HG03432 (cell line): ENCODE data around the gene COL19A1.

ENCODE experiments used
- ATAC-seq: cut with Tn5 transposase; IDR thresholded peaks from one replicate; pipeline ENCODE4 v1.9.1; 2021; ENCODE audit warnings: mild to moderate bottlenecking, moderate library complexity; ENCODE audit not compliant: unreplicated experiment

The COL19A1 gene

DNA sequence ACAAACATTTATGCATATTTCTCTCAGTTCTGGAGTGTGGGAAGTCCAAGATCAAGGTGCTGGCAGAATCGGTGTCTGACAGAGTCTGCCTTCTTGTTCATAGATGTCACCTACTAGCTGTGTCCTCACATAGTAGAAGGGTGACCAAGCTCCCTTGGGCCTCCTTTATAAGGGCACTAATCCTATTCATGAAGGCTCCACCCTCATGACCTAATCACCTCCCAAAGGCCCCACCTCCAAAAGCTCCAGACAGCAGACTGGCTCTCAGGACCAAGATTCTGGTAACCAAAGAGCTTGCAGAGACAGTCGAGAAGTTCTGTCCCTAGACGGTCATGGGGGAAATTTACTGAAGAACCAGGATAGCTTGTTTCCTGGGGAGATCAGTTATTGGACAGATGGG, 297.4 kb downstream of the COL19A1 start:
- no peak for ATAC-seq

DNA sequence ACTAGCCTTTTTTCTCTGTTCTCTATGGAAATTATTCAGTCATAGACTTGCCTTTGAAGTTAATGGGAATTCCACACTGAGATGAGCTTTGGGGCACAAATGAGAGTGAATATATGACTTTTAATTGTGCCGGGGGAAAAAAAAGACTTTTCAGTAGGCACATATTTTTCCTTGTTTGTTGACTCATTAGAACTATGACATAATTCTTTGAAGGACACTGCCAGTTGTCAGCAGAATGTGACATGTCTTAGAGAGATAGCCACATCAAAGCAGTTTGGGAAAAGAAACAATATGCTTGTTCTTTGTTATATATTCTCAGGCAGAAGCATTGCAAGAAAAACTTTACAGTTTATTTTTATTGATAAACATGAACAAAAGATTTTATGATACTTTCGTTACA, 298.2 kb downstream of the COL19A1 start:
- no peak for ATAC-seq

DNA sequence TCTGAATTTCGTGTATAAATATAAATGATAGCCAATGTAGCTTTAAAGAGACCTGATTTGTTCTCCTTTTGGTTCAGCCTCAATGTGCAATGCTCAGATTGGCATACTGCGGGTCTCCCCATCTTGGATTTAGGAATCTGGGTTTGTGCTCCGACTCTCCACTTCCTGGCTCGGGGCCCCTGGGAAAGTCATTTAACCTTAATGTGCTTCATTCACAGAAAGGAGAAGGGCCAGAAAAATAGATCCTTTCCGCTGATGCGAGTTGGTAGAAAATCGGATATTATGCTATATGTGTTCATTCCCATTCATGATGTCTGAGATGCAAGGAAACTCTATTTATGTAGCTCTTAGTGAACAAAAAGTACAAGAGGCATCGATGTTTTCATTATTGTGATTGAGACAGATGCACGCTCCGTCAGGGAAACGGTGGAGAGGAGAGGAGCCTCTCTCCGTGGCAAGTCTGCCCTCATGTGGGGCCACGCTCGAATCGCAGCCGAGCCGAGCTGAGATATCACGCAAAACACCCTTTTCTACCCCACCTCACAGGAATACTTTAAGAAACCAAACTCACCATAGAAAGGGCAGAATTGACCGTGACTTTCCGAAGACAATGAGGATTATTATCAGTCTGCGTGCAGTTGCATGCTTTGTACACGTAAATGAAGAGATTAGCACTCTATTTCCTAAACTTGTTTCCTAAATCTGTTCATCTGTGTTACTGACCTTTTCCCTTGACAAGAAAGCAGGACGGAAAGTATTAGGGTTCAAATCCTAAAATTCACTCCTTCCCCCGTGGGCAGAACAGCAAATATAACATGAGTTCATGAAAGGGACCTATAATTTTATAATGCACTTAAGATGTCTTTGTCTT, 300.0 kb downstream of the COL19A1 start:
- peak; percentile 97 for ATAC-seq

DNA sequence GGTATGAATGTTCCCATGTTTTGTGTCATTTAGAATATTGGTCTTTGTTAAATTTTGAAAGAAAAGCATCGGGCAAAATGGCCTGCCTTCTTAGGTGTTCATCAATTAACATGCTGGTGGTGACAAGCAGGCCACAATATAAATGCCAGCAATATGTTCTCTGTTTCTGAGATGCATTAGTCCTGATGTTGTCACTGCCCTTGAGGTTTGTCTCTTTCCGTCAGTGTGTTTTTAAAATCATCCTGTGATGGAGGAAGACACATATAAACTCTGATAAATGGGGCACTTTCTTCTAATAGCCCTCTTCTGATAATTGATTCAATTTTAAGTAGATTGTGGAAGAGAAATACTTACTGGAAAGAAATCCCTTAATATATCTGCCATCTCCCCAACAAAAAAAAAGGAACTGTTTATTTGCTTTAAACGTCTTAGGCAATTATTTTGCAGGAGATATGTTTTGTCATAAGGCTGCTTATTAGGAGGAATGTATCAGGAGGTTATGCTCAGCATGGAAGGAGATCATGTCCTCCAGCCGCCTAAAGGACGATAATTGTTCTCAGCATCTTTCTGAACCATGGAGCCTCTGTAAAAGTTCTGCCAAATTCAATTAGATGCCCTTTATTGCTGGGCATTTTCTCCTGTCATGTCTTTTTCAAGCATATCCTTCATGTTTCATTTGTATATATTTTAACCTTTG, 302.5 kb downstream of the COL19A1 start:
- no peak for ATAC-seq

DNA sequence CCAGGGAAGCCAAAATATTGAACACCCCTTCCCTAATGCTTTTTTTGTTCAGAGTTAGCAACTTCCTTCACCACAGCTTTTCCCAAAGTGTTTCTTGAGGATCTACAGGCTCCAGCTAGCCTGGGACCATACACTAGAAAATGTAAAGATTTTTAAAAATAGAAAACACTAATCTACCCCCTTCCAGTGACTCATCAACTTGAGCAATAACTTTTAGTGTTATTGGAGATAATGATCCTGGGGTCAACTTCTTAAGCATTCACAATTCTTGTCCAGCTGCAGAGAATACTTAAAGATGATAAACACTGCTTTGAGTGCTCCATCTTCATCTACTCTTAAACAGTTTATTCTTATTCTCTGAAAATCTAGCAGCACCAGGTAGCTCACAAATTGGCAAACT, 304.9 kb downstream of the COL19A1 start:
- no peak for ATAC-seq

DNA sequence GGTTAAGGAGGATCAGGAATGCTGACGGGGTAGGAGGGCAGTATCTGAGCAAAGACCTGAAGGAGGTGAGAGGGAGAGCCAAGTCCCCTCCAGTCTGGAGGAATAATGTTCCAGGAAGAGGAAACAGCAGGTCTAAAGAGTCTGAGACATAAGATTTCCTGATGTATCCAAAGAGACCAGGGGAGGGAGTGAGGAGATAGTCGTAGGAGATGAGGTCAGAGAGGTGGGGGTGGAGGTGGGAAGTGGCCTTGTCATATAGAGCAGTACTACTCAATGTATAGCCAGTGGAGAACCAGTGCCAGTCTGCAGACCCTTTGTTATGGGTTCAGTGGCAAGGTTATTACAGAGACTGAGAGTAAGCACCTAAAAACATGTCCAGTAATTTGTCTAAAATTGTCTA, 305.9 kb downstream of the COL19A1 start:
- ATAC-seq: no peak

DNA sequence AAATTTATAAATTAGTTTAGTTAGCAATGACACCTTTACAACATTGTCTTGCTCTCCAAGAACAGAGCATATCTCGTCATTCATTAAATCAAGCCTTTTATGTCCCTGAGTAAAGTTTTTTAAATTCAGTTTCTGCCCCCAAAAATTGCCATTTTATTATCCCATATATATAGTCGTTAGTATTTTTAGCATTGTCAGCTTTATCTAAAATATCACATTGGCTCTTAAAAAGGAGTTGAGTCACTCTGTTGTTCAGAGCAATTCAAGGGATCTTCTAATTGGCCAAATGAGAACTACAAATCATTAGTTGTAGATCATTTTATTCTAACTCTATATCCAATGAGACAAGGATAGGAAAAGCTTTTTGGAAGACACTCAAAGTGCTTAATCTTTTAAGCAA, 309.4 kb downstream of the COL19A1 start:
- no peak for ATAC-seq

DNA sequence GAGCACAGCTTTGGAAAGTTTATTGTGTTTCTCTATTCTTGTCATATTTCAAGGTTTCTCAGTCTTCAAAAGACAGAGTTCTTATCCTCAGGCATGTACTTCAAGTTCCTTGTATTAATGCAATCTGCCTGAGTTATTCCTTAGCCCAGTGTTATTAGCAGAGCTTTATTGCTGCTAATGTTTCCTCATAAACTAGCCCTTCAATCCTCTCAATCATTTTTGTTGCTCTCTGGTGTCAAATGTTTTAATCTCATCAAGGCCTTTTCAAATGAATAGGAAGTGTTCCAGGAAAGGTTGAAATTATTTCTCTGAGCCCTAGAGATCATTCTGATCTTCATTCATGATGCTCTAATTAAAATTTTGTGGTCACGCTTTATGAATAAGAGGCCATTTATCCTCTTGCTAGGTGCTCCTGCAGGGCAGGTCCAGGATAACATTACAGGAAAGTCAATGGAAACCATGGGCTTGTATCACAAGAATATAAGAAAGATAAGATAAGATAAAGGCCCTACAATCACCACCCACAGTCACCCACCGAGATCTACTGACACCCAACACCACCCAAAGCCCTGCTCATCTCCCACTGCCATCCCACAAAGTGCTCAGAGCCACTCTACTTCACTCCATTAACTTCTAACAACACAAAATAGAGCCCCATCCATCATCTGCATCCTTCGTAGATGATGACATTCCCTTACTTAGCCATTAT, 310.6 kb downstream of the COL19A1 start:
- ATAC-seq: no peak

DNA sequence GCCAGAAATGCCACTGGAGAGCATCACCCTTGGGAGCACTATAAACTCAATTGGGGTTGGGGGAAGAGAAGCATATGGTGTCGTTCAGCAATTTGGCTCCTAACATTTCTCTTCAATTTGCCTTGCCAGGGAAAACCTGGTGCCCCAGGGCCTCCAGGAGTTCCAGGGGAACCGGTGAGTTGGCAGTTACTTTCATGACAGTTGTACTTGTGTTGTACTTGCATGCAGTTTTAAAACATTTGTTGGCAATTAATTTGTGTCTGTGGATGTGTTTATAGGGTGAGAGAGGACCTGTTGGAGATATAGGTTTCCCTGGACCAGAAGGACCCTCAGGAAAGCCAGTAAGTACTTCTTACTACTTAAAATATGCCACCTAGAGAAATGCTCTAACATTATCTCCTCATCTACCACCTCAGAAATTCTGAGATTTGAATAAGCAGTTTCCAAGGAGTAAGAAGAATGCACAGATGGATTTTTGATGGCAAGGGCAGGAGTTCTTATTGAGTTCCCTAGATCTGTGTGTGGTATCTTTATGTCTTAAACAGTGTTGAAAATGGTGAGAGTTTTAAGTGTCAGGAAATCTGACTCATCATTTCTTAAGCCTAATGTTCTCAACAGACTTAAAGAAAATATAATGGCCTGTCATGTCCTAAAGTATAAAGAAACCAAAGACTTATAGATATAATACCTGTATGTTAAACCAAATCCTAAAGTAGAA, 314.0 kb downstream of the COL19A1 start:
- peak; percentile 30 for ATAC-seq

DNA sequence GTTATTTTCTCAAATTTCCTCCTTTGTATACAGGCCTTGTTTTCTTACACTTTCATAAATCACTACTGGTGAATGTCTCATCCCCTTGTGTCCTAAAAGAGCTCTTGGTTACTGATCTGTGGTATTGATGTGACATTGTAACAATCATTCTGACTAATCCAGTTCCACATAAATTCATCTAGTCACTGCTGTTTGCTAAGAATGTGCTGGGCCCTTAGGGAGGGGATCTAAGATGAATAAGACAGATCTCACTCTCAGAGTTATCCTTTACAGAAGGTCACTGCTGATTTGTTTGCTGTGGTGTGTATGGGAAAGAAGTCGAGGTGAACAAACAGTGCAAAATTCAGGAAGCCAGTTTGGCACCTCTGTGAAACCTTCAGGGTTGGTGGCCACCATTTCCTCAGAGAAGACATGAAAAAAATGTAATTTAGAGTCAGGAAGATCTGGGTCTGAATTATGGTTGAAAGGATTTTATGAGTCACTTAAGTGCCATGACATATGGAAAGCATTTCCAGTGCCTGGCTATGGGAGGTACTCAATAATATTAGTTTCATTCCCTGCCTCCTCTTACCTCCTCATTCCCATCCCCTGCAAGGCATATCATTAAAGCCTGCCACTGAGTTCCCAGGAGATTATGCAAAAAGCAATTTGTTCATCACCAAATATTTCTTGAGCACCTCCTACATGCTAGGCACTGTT, 314.7 kb downstream of the COL19A1 start:
- ATAC-seq: peak; percentile 83

DNA sequence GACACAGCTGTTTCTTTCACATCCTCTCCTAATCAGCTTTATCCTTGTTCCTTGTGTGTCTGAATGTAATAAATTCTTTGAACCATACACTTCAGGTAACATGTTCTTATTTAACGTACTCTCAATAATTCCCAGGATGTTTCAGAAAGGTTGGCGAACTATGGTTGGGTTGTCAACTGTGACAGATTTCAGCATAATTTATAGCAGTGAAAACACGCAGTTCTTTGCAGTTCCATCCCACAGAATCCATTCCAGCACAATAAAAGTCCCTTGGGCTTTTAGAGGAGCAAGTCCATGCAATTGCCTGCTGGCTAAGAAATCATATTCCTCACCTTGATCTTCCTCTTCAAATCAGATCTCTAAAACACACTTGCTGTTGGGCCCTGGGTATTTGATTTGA, 317.2 kb downstream of the COL19A1 start:
- ATAC-seq: no peak

DNA sequence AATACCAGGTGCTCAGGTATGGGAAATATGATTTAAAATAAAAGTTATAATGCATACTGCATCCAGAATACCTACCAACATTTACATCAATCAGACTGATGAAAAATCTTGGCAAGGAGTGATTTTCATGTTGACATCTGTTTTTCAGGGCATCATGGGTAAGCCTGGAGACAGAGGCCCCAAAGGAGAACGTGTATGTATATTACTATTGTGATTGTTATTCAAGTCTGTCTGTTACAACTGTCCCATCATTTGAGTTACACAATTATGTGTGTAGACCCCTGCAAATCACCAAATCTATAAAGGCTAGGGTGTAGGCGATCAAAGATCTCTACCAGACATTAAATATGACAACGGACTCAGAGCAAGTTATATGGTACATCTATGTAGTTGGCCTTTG, 318.4 kb downstream of the COL19A1 start:
- ATAC-seq: no peak

DNA sequence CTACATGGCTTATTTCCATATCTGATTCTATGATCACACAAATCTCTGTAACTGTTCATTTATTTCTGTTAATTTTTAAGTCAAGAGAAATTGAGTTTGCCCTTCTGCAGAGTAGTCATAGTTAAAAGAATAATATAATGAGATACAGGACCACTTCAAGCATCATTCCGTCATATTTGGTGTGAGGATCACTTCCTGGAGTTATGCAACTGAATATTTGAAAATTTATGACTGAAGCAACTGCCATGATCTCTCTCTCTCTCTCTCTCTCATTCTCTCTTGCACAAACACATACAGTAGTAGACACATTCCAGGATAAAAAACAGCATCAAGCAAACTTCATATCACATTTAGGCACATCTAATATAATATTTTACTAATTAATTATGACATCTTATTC, 320.1 kb downstream of the COL19A1 start:
- no peak for ATAC-seq

DNA sequence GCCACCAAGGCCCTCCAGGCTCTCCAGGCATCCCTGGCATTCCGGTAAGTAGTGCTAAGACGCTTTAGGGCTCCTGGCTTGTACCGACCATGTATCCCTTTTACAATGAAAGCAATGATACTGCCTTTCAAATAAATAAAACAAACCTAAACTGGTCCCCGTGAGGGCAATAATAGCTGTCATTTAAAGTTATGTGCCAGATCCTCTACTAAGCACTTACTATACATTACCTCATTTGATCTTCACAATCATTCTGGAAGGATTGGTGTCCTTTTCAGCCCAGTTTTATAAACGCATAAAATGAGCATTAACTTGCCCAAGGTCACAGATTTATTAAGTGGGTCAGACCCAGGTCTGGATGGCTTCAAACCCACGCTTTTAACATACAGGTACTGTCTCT, 321.8 kb downstream of the COL19A1 start:
- ATAC-seq: no peak

DNA sequence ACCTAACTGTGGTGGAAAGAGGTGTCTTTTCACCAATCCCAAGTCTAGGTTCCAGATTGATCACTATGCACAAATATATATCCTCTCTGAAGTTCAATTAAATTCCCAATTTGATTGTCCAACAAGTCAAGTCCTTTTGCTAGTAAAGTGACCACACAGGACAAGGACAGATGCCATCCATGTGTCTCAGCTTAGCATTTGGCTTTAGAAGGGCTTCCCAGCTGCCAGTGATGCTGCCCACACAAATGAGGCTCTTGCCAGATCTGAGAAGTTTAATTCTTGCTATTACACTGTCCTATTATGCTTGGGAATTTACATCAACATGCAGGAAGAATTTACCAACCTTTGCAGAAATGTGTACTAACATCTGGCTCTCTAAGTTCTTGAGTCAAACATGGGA, 328.1 kb downstream of the COL19A1 start:
- ATAC-seq: no peak

DNA sequence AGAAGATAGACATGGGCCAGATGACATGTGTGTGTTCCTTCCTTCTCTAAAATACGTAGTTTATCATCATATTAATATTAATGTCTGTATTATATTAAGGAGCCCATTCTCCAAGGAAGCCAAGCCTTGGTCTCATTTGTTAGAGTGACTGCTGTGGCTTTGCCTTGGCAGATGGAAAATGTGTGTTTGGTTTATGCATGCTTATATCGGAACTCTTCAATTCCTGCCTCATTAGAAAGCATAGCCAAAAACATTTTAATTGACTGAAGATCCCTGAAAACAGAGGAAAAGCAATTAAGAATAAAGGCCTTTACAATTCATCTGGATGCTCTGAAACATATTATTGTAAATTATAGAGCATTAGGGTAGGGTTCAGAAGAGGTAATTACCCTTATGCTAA, 330.2 kb downstream of the COL19A1 start:
- ATAC-seq: no peak

DNA sequence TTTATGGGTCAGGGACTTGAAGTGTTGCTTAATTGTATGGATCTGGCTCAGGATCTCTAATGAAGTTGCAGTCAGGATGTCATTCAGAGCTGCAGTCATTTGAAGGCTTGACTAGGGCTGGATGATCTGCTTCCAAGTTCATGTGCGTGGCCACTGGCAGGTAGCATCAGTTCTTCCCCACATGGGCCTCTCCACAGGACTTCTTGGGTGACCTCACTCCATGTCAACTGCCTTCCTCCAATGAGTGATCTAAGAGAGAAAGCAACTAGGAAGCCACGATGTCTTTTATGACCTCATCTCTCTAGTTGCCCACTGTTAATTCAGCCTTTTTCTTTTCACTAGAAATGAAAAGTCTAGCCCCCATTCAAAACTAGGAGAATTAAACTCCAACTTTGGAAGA, 332.4 kb downstream of the COL19A1 start:
- no peak for ATAC-seq

DNA sequence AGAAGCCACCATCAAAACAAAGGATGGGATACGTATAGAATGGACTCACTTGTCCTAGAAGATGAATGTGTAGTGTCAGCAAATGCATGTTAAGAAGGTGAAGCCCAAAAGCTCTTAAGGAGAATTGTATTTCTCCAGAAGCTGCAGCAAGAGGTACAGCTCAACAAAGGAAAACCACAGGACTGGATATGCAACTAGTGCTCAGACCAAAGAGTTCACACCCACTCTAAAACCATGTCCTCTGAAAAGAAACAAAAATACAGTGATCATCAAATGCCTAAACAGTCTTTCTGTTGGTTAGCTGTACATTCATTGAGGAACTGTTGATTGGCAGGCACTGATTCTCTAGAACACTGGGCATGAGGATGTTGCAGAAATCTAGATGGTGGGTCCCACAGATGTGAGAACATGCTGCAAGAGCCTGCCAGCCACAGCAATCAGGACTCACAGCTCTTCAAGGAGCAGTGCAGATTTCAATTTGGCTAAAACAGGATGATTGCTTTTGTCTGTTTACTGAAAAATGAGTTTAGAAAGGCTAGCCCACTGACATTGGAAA, 342.0 kb downstream of the COL19A1 start:
- no peak for ATAC-seq

DNA sequence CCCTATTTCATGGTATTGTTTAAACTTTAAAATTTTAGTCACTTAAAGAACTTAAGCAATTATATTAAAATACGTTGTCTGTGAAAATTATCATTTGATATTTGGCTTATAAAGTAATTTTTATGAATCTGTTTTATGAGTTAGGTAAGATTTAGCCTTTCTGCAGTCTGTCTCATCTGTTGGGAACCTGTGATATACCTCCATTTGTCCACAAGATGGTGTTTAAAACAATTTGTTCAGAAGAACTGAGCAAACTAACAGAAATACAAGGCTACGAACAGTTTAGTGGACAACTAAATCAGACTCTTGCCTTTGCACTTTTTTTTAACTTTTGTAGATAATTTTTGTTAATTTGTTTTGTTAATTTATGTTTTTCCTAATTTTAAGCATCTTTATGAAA, 344.1 kb downstream of the COL19A1 start:
- no peak for ATAC-seq

DNA sequence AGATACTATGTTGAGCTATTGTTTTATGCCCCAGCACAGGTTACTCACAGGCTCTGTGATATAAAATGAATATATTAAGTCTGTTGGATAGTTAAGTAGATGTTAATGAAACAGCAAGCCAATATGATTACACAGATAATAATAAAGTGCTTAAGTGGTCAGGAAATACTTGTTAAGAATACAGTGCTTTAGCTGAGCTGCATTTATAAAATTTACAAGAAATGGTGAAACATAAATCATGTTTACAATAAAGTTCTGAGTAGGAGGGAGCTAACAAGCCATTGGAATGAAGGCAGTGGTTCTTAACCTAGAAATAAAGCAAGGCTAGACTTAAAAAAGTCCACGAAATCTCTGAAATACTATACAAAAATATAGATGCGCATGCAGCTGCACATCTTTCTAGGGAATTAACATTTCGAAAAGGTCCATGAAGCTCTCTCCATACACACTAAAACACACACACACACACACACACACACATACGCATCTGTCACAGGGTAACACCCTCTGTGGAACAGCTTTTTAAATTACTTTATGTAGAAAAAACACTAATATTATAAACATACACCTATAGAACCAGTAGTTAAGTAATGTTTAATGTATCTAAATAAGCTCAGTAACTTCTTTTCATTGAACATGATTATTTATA, 349.2 kb downstream of the COL19A1 start:
- no peak for ATAC-seq
